Loucy (cell line): ENCODE results near the gene ARL3.
"Not testable (repeated sequence)": the region's sequence is repeated elsewhere in the genome, so short reads cannot be mapped to it uniquely, and the experiment has no call there.

Source experiments
- CTCF ChIP-seq: fragments of 200-600 bp; sonication (generic); conservative IDR thresholded peaks from 2 replicates; pipeline ENCODE4 v1.5.1; 2014; ENCODE audit warnings: mild to moderate bottlenecking, antibody characterized with exemption, low read length
- EZH2phosphoT487 ChIP-seq: fragments of 200-600 bp; IDR thresholded peaks from 2 replicates; pipeline ENCODE4 v1.6.1; 2018; ENCODE audit warnings: antibody characterized with exemption, mild to moderate bottlenecking, moderate library complexity, borderline replicate concordance

DNA sequence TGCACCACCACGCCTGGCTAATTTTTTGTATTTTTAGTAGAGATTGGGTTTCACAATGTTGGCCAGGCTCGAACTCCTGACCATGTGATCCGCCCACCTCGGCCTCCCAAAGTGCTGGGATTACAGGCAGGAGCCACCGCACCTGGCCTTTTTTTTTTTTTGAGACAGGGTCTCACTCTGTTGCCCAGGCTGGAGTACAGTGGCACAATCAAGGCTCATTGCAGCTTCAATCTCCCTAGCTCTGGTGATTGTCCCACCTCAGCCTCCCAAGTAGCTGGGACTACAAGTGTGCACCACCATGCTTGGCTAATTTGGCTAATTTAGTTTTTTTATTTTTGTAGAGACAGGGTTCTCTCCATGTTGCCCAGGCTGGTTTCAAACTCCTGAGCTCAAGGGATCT lies 28.1 kb upstream of the ARL3 start:
- not testable (repeated sequence) for TF ChIP-seq CTCF, EZH2phosphoT487
